Neural cell (in vitro differentiated cells): Measurements from ENCODE around the gene ARHGAP10. TPM values are rescaled to one million over a fixed set of nuclear protein-coding genes. Genes with fewer than 3 reads are reported as not detected.

ENCODE experiments used
- H2AFZ ChIP-seq: fragments of 200-600, 300-800 bp; sonication (generic), shearing (Covaris generic); 2 replicates; pipeline ENCODE4 v1.6.0; 2014; ENCODE audit warnings: low read depth, mild to moderate bottlenecking, antibody characterized with exemption, low read length, moderate library complexity
- H3F3A ChIP-seq: fragments of 200-600 bp; shearing (Covaris generic); 2 replicates; pipeline ENCODE4 v1.6.1; 2016; ENCODE audit warnings: mild to moderate bottlenecking, moderate library complexity, mixed read lengths, antibody characterized with exemption, low read length; ENCODE audit not compliant: insufficient read depth, poor library complexity, severe bottlenecking
- H3K27ac ChIP-seq: fragments of 200-600, 300-800 bp; sonication (generic), shearing (Covaris generic); 2 replicates; pipeline ENCODE4 v1.5.1; 2014; ENCODE audit warnings: mild to moderate bottlenecking, low read length, moderate library complexity
- H3K27me3 ChIP-seq: fragments of 300-800, 200-600 bp; sonication (generic), shearing (Covaris generic); 2 replicates; pipeline ENCODE4 v1.6.0; 2014; ENCODE audit warnings: mild to moderate bottlenecking, low read depth, low read length, moderate library complexity; ENCODE audit not compliant: insufficient read depth
- H3K36me3 ChIP-seq: fragments of 300-800, 200-600 bp; sonication (generic), shearing (Covaris generic); 2 replicates; pipeline ENCODE4 v1.5.1; 2014; ENCODE audit warnings: mild to moderate bottlenecking, antibody characterized with exemption, low read length, moderate library complexity; ENCODE audit not compliant: insufficient read depth
- H3K4me2 ChIP-seq: fragments of 300-800, 200-600 bp; sonication (generic), shearing (Covaris generic); 2 replicates; pipeline ENCODE4 v1.6.0; 2014; ENCODE audit warnings: mild to moderate bottlenecking, low read length
- H3K4me3 ChIP-seq: fragments of 300-800, 200-600 bp; sonication (generic), shearing (Covaris generic); 2 replicates; pipeline ENCODE4 v1.5.1; 2014; ENCODE audit warnings: mild to moderate bottlenecking, low read length, moderate library complexity
- H3K79me2 ChIP-seq: fragments of 200-600 bp; shearing (Covaris generic); replicated peaks from 2 replicates; pipeline ENCODE4 v1.6.0; 2014; ENCODE audit warnings: mild to moderate bottlenecking, low read length, moderate library complexity; ENCODE audit not compliant: insufficient read depth
- H3K9ac ChIP-seq: fragments of 300-800, 200-600 bp; sonication (generic), shearing (Covaris generic); 2 replicates; pipeline ENCODE4 v1.6.1; 2016; ENCODE audit warnings: mild to moderate bottlenecking, low read length, mixed read lengths
- H3K9me2 ChIP-seq: fragments of 200-600 bp; shearing (Covaris generic); 2 replicates; pipeline ENCODE4 v1.6.1; 2016; ENCODE audit warnings: mild to moderate bottlenecking, low read length, mixed read lengths; ENCODE audit not compliant: insufficient read depth
- H3K9me3 ChIP-seq: fragments of 200-600, 300-800 bp; sonication (generic), shearing (Covaris generic); 2 replicates; pipeline ENCODE4 v1.6.1; 2016; ENCODE audit warnings: mild to moderate bottlenecking, mixed run types, low read length, moderate library complexity, mixed read lengths
- H4K20me1 ChIP-seq: fragments of 200-600 bp; shearing (Covaris generic); 2 replicates; pipeline ENCODE4 v1.6.1; 2016; ENCODE audit warnings: mild to moderate bottlenecking, mixed run types; ENCODE audit not compliant: insufficient read depth
- CTCF ChIP-seq: fragments of 450-650 bp; IDR thresholded peaks from 2 replicates; pipeline ENCODE4 v1.5.1; 2014; ENCODE audit warnings: antibody characterized with exemption, mild to moderate bottlenecking, moderate library complexity; ENCODE audit not compliant: poor library complexity, severe bottlenecking
- EP300 ChIP-seq: fragments of 450-650 bp; conservative IDR thresholded peaks from 2 replicates; pipeline ENCODE4 v1.6.1; 2014; ENCODE audit warnings: antibody characterized with exemption, mild to moderate bottlenecking, moderate library complexity; ENCODE audit not compliant: poor library complexity, severe bottlenecking
- EZH2 ChIP-seq: fragments of 200-600, 300-800 bp; shearing (Covaris generic), sonication (generic); IDR thresholded peaks from 2 replicates; pipeline ENCODE4 v1.6.1; 2014; ENCODE audit warnings: antibody characterized with exemption, low read length, borderline replicate concordance, mild to moderate bottlenecking; ENCODE audit not compliant: insufficient read depth, poor library complexity, severe bottlenecking
- MXI1 ChIP-seq: fragments of 450-650 bp; conservative IDR thresholded peaks from 2 replicates; pipeline ENCODE4 v1.6.1; 2014; ENCODE audit warnings: antibody characterized with exemption, mild to moderate bottlenecking; ENCODE audit not compliant: poor library complexity, severe bottlenecking
- POLR2AphosphoS5 ChIP-seq: IDR thresholded peaks from 2 replicates; pipeline ENCODE4 v1.6.1; 2012
- RAD21 ChIP-seq: fragments of 450-650 bp; conservative IDR thresholded peaks from 2 replicates; pipeline ENCODE4 v1.6.1; 2014; ENCODE audit warnings: antibody characterized with exemption, mild to moderate bottlenecking, moderate library complexity
- REST ChIP-seq: IDR thresholded peaks from 2 replicates; pipeline ENCODE4 v1.6.1; 2012; ENCODE audit warnings: borderline replicate concordance
- SMC3 ChIP-seq: fragments of 450-650 bp; conservative IDR thresholded peaks from 2 replicates; pipeline ENCODE4 v1.6.1; 2014; ENCODE audit warnings: antibody characterized with exemption, mild to moderate bottlenecking, moderate library complexity; ENCODE audit not compliant: poor library complexity
- TAF1 ChIP-seq: IDR thresholded peaks from 2 replicates; pipeline ENCODE4 v1.6.1; 2012; ENCODE audit warnings: low read depth
- polyA plus RNA-seq: library from polyadenylated mRNA; depleted of rRNA; stranded (reverse); fragments of >200 nt; gene quantifications from 2 replicates; pipeline ENCODE4 v1.2.3, GENCODE V29; 2014

Gene ARHGAP10
- polyA plus RNA-seq, 1 donor from 2014 or later = 1.2 TPM

- Histone ChIP-seq H3K9me3 (no peaks in the 10 kb centered on the region), H3K36me3 (no peaks in the 10 kb centered on the region), H3K4me2 (no peak overlapping the region), H4K20me1 (no peaks in the 10 kb centered on the region), H3K27me3 (no peaks in the 10 kb centered on the region), H3K79me2 (no peaks in the 10 kb centered on the region), H2AFZ (no peak overlapping the region), H3K9me2 (no peaks in the 10 kb centered on the region), H3K4me3 (no peak overlapping the region), H3K9ac (no peak overlapping the region), H3F3A (no peaks in the 10 kb centered on the region), H3K27ac (no peak overlapping the region)
- TF ChIP-seq REST (no peak), POLR2AphosphoS5 (no peak), EZH2 (no peak), MXI1 (no peak), SMC3 (no peak), TAF1 (no peak), EP300 (no peak), CTCF (no peak), RAD21 (no peak)
Measured at GRCh38 chr4:147693218-147693617, 38.7 kb upstream of the ARHGAP10 start.

- Histone ChIP-seq H3K27me3 (no peaks in the 10 kb centered on the region), H3F3A (no peaks in the 10 kb centered on the region), H3K4me2 (no peak overlapping the region)
Measured at GRCh38 chr4:147696866-147697265, 35.0 kb upstream of the ARHGAP10 start.

More at GRCh38 chr4:147696866-147697265, 35.0 kb upstream of the ARHGAP10 start:
- Histone ChIP-seq H3K27ac (no peak overlapping the region), H3K9me3 (peaks cover 5% of the 10 kb centered on the region), H3K9me2 (no peaks in the 10 kb centered on the region), H3K36me3 (no peaks in the 10 kb centered on the region), H3K79me2 (no peaks in the 10 kb centered on the region), H3K9ac (no peak overlapping the region), H3K4me3 (no peak overlapping the region), H2AFZ (no peak overlapping the region), H4K20me1 (no peaks in the 10 kb centered on the region)
- TF ChIP-seq EP300 = no peak
- TF ChIP-seq REST = no peak
- TF ChIP-seq TAF1 = no peak
- no peak for TF ChIP-seq RAD21
- no peak for TF ChIP-seq EZH2
- no peak for TF ChIP-seq POLR2AphosphoS5
- no peak for TF ChIP-seq MXI1
- no peak for TF ChIP-seq SMC3
- no peak for TF ChIP-seq CTCF
